ENCODE measurements around the gene CFAP58. TPM values are rescaled to one million over a fixed set of nuclear protein-coding genes. Genes with fewer than 3 reads are reported as not detected.

The CFAP58 gene
- total and polyA plus RNA-seq, 9 donors: 0.20 to 0.68 (median 0.33) TPM

DNA sequence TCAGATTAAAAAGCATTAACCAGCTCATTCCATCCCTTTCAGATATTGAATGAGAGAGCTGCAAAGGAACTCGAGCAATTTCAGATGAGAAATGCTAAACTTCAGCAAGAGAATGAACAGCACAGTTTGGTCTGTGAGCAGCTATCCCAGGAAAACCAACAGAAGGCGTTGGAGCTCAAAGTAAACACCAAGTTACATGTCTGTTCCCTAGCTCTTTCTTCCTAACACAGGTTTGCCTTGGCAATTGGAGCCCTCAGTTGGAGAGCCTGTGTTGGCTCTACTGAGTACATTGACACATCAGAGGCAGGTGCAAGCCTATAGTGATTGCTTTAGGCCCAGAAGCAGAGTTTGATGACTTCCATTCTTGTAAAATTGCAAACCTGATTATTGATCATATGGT, 14.7 kb downstream of the CFAP58 start:
- 46% methylated on average over 2 of the region's 2 CpGs for WGBS (ENCODE audit: insufficient coverage)
- no peak for DNase-seq

DNA sequence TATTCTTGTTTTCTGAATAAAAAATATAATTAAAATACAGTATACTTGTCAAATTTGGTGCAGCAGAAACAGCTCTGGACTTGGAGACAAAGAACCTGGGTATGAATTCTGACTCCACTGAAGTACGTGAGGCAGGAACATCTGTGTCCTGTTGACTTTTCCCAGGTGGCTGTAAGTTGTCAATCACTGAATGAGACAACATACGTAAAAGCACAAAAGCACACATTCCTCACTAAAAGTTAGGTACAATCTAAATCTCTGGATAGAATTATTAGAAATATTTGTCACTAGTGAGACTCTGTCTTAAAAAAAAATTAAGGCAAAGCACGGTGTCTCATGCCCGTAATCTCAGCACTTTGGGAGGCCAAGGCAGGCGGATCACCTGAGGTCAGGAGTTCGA, 18.1 kb downstream of the CFAP58 start:
- H3K4me1 ChIP-seq (ENCODE audit: control insufficient read depth, insufficient read depth, low read length): no peaks in the 10 kb centered on the region
- WGBS (ENCODE audit: insufficient coverage): 82% methylated on average over 3 of the region's 6 CpGs
- peaks cover 4% of the 10 kb centered on the region for H3K9me3 ChIP-seq (replicated peaks; ENCODE audit: control insufficient read depth, low read depth, low read length)
- H3K27ac ChIP-seq (ENCODE audit: low read length): no peak overlapping the region
- peaks cover 3% of the 10 kb centered on the region for H3K27me3 ChIP-seq (ENCODE audit: control insufficient read depth, insufficient read depth, low read length)
- no peak for DNase-seq
- no peak overlapping the region for H3K4me3 ChIP-seq (ENCODE audit: low read length)
- no peaks in the 10 kb centered on the region for H3K36me3 ChIP-seq (ENCODE audit: control insufficient read depth, insufficient read depth, low read length)

More for the DNA sequence above, 14.7 kb downstream of the CFAP58 start:
- H3K36me3 ChIP-seq (ENCODE audit: control insufficient read depth, insufficient read depth, low read length): no peaks in the 10 kb centered on the region
- H3K4me1 ChIP-seq (ENCODE audit: control insufficient read depth, insufficient read depth, low read length): no peaks in the 10 kb centered on the region
- no peak overlapping the region for H3K4me3 ChIP-seq (ENCODE audit: low read length)
- peaks cover 4% of the 10 kb centered on the region for H3K9me3 ChIP-seq (replicated peaks; ENCODE audit: control insufficient read depth, low read depth, low read length)
- H3K27ac ChIP-seq (ENCODE audit: low read length): no peak overlapping the region
- no peaks in the 10 kb centered on the region for H3K27me3 ChIP-seq (ENCODE audit: control insufficient read depth, insufficient read depth, low read length)

DNA sequence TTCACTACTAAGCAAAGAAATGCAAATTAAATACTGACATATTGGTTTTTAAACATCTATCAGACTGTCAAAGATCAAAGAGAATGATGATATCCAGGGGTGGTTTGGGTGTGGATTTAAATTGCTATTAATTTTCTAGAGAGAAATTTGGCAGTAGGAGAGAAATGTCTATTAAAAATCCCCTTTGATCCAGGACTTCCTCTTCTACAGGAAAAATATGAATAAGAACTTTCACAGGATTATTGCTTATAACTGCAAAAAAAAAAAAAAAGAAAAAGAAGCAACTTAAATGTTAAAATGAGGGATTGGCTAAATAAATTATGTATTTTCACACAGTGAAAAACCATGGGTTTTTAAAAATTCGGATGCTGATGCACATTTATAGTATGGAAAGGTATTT, 21.0 kb downstream of the CFAP58 start:
- no CpG with 5 or more reads among the region's 1 CpG for WGBS (ENCODE audit: insufficient coverage)
- H3K27me3 ChIP-seq (ENCODE audit: control insufficient read depth, insufficient read depth, low read length): peaks cover 3% of the 10 kb centered on the region
- H3K27ac ChIP-seq (ENCODE audit: low read length): no peak overlapping the region
- DNase-seq: no peak
- H3K4me3 ChIP-seq (ENCODE audit: low read length): no peak overlapping the region
- H3K9me3 ChIP-seq (replicated peaks; ENCODE audit: control insufficient read depth, low read depth, low read length): peaks cover 4% of the 10 kb centered on the region
- H3K36me3 ChIP-seq (ENCODE audit: control insufficient read depth, insufficient read depth, low read length): no peaks in the 10 kb centered on the region
- no peaks in the 10 kb centered on the region for H3K4me1 ChIP-seq (ENCODE audit: control insufficient read depth, insufficient read depth, low read length)

DNA sequence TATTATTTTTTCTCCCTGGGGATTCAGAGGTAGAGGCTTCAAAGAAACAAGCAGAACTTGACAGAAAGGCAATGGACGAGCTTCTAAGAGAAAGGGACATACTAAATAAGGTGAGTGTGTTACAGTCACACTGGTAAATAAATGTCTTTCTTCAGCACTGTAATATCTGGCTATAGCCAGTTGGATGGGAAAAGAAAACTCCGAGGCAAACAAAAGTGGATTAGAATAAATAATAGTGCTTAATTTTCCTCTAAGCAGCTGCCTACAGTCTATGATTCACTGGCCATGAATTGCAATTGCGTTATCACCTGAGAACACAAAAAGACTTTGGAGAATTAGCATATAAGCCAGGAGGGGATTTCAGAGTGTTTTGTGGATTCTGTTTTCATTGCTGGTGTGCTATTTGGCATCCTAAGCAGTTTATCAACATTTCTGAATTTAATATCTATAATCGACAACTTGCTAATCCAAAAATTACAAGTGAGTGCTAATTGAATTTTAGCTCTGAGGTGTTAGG, 23.2 kb downstream of the CFAP58 start:
- Histone ChIP-seq H3K4me3 (ENCODE audit: low read length) (no peak overlapping the region), H3K4me1 (ENCODE audit: control insufficient read depth, insufficient read depth, low read length) (no peaks in the 10 kb centered on the region), H3K9me3 (replicated peaks; ENCODE audit: control insufficient read depth, low read depth, low read length) (no peaks in the 10 kb centered on the region), H3K27me3 (ENCODE audit: control insufficient read depth, insufficient read depth, low read length) (peaks cover 3% of the 10 kb centered on the region), H3K27ac (ENCODE audit: low read length) (no peak overlapping the region), H3K36me3 (ENCODE audit: control insufficient read depth, insufficient read depth, low read length) (no peaks in the 10 kb centered on the region)
- no peak for DNase-seq
- no CpG with 5 or more reads among the region's 4 CpGs for WGBS (ENCODE audit: insufficient coverage)

DNA sequence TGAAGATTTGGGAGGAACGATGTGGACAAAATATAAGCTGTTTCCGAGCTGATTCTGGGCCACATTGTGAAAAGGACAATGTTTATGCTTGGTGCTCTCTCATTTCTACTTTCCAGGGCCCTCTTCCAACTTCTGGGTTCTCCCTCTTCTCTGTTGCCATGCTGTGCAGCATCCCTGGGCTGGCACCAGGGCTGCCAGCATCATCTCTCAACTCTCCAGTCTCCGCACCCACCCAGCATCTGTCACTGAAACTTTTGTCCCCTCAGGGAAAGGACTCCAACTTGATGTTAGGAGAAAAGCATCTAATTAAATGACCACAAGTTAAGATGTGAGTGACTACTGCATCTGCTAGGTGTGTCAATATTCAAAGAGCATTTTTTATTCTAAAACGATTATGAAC, 26.7 kb downstream of the CFAP58 start:
- Histone ChIP-seq H3K4me1 (ENCODE audit: control insufficient read depth, insufficient read depth, low read length) (no peaks in the 10 kb centered on the region), H3K27me3 (ENCODE audit: control insufficient read depth, insufficient read depth, low read length) (peaks cover 3% of the 10 kb centered on the region), H3K27ac (ENCODE audit: low read length) (no peak overlapping the region), H3K4me3 (ENCODE audit: low read length) (no peak overlapping the region), H3K9me3 (replicated peaks; ENCODE audit: control insufficient read depth, low read depth, low read length) (no peaks in the 10 kb centered on the region), H3K36me3 (ENCODE audit: control insufficient read depth, insufficient read depth, low read length) (no peaks in the 10 kb centered on the region)
- no CpG with 5 or more reads among the region's 4 CpGs for WGBS (ENCODE audit: insufficient coverage)
- no peak for DNase-seq

DNA sequence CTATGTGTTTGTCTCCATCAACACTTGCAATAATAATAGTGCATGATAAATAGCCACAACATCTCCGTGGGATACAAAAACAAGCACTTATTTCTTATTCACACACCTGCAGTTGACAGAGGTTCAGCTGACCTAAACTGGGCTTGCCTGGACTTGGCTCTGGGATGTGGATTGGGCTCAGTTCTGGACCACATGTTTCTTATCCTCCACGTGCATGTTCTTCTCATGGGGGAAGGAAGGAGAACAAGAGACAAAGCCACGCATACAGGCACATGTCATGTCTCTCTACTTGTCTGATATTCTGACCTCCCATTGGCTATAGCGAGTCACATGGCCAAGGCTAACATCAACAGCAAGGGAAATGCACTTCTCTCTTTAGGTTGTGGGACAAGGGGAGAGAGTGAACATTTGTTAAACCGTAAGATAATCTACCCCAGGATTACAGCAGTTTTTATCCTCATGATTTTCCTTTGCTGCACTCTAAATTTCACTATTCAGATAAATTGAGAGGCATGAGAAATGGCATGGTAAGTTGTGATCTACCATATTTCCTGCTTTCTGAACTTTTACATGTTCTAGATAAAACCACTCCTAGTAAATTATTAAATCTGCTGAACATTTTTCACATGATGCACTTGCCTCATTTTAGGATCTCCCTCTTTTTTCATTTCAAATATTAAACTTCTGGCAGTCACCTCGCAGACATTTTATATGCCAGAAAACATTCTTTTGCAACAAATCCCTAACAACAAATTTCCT, 33.7 kb downstream of the CFAP58 start:
- Histone ChIP-seq H3K4me3 (ENCODE audit: low read length) (no peak overlapping the region), H3K4me1 (ENCODE audit: control insufficient read depth, insufficient read depth, low read length) (no peaks in the 10 kb centered on the region), H3K27ac (ENCODE audit: low read length) (no peak overlapping the region), H3K36me3 (ENCODE audit: control insufficient read depth, insufficient read depth, low read length) (no peaks in the 10 kb centered on the region), H3K27me3 (ENCODE audit: control insufficient read depth, insufficient read depth, low read length) (peaks cover 4% of the 10 kb centered on the region), H3K9me3 (replicated peaks; ENCODE audit: control insufficient read depth, low read depth, low read length) (no peaks in the 10 kb centered on the region)
- no CpG with 5 or more reads among the region's 6 CpGs for WGBS (ENCODE audit: insufficient coverage)
- DNase-seq: peak; percentile 5

DNA sequence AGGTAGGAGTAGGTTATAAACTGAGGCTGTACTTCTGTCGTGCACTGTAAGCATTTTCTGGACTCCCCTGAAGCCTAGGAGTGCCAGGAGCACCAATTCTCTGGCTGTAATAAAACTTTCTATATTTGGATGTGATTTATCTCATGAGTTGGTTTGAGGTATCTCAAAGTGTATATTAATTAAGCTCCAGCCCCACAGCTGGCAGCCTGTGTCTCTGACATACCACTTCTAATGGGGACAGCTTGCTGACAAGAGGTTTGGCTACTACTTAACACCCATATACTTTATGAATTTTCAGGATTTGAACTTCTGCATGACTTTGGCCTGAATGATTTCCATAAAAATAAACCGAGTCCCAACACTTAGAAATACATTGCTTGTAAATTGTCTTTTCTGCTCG, 35.2 kb downstream of the CFAP58 start:
- H3K9me3 ChIP-seq (replicated peaks; ENCODE audit: control insufficient read depth, low read depth, low read length): no peaks in the 10 kb centered on the region
- H3K27ac ChIP-seq (ENCODE audit: low read length): no peak overlapping the region
- no peak for DNase-seq
- 83% methylated on average over 1 of the region's 3 CpGs for WGBS (ENCODE audit: insufficient coverage)
- H3K36me3 ChIP-seq (ENCODE audit: control insufficient read depth, insufficient read depth, low read length): no peaks in the 10 kb centered on the region
- no peak overlapping the region for H3K4me3 ChIP-seq (ENCODE audit: low read length)
- H3K4me1 ChIP-seq (ENCODE audit: control insufficient read depth, insufficient read depth, low read length): no peaks in the 10 kb centered on the region
- H3K27me3 ChIP-seq (ENCODE audit: control insufficient read depth, insufficient read depth, low read length): peaks cover 5% of the 10 kb centered on the region

DNA sequence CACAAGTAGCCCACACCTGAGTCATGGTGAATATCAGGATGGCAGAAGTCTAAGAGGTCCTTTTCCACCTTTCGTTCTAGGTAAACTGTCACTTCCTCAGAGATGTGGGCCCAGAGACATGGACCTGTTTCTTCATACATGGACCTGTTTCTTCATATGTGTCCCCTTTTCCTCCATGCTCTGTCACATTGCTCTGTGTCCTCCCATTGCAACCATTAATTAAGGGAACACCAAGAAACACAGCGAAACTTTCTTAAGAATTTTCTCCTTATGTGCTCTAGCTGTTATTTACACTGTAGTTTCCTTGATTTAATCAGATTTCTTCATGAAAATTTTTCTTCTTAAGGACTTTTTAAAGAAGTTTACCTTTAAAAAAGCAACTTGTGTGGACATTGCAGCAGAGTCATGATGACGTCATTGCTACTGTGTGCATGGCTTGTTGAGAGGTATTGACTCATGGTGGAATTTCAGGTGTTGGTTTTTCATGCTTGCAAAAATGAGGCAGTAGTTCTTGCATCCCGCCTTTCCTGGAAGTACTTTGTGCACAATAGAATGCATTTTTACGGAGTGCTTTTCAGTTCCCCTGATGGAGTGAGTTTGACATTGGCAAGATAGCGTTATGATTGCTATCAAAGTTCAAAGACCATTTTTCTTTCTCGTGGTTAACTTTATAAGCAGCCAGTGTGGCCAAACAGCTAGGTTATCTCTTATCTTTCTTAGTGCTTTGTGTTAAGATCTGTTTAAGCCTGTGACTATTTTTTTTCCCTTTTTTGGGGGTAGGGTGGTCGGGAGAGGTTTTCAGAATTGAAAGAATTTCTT, 37.7 kb downstream of the CFAP58 start:
- WGBS (ENCODE audit: insufficient coverage): 71% methylated on average over 4 of the region's 8 CpGs

DNA sequence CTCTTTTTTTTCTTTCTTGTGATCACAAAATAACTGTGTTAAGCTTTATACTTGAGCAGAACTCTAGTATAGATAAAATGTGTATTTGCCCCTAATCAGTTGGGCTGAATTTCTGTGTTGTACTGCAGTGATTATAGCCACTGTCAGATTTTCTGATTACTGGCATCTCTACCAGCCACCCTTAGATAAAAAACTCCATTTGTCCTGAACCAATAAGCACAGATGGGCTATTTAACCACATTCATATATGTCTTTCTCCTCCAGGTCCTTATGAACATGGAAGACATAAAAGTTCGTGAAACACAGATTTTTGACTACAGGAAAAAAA, 38.3 kb downstream of the CFAP58 start:
- WGBS (ENCODE audit: insufficient coverage): no CpG with 5 or more reads among the region's 1 CpG
- no peaks in the 10 kb centered on the region for H3K36me3 ChIP-seq (ENCODE audit: control insufficient read depth, insufficient read depth, low read length)
- no peaks in the 10 kb centered on the region for H3K9me3 ChIP-seq (replicated peaks; ENCODE audit: control insufficient read depth, low read depth, low read length)
- DNase-seq: no peak
- H3K27me3 ChIP-seq (ENCODE audit: control insufficient read depth, insufficient read depth, low read length): peaks cover 3% of the 10 kb centered on the region
- H3K27ac ChIP-seq (ENCODE audit: low read length): no peak overlapping the region
- H3K4me3 ChIP-seq (ENCODE audit: low read length): no peak overlapping the region
- no peaks in the 10 kb centered on the region for H3K4me1 ChIP-seq (ENCODE audit: control insufficient read depth, insufficient read depth, low read length)

More for the DNA sequence above, 37.7 kb downstream of the CFAP58 start:
- Histone ChIP-seq H3K27ac (ENCODE audit: low read length) (no peak overlapping the region), H3K36me3 (ENCODE audit: control insufficient read depth, insufficient read depth, low read length) (no peaks in the 10 kb centered on the region), H3K9me3 (replicated peaks; ENCODE audit: control insufficient read depth, low read depth, low read length) (no peaks in the 10 kb centered on the region), H3K27me3 (ENCODE audit: control insufficient read depth, insufficient read depth, low read length) (peaks cover 4% of the 10 kb centered on the region), H3K4me1 (ENCODE audit: control insufficient read depth, insufficient read depth, low read length) (no peaks in the 10 kb centered on the region), H3K4me3 (ENCODE audit: low read length) (no peak overlapping the region)
- DNase-seq: no peak

DNA sequence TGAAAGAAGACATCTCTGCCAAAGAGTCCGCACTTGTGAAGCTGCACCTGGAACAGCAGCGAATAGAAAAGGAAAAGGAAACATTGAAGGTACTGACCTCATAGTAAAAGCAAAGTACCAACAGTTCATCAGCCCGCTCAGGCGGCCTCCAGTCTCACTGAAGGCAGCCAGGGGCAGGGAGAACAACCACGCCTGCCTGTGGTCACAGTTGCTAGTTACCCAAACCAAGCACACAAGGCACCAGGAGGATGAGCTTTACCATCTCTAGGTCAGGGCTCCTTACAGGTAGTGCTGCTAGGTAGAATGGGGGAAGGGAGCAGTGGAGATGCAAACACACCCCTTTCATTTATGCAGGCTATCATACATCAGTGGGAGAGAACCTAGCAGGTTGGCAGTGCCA, 39.8 kb downstream of the CFAP58 start:
- Histone ChIP-seq H3K9me3 (replicated peaks; ENCODE audit: control insufficient read depth, low read depth, low read length) (no peaks in the 10 kb centered on the region), H3K4me3 (ENCODE audit: low read length) (no peak overlapping the region), H3K27me3 (ENCODE audit: control insufficient read depth, insufficient read depth, low read length) (peaks cover 3% of the 10 kb centered on the region), H3K27ac (ENCODE audit: low read length) (no peak overlapping the region), H3K36me3 (ENCODE audit: control insufficient read depth, insufficient read depth, low read length) (no peaks in the 10 kb centered on the region), H3K4me1 (ENCODE audit: control insufficient read depth, insufficient read depth, low read length) (no peaks in the 10 kb centered on the region)
- DNase-seq: no peak
- WGBS (ENCODE audit: insufficient coverage): 74% methylated on average over 3 of the region's 5 CpGs
